Muscle of leg (tissue), 11 donors: ENCODE results near the gene ZMYND11. TPM values are rescaled to one million over a fixed set of nuclear protein-coding genes. Genes with fewer than 3 reads are reported as not detected.
"Not testable (repeated sequence)": the region's sequence is repeated elsewhere in the genome, so short reads cannot be mapped to it uniquely, and the experiment has no call there.

Experiments
- DNase-seq: peaks from one replicate; pipeline ENCODE4 v3.0.0; 2013
- H3K27ac ChIP-seq: one replicate; pipeline ENCODE4 v1.5.1; 2013; ENCODE audit warnings: mild to moderate bottlenecking, low read length, control low read depth
- H3K27me3 ChIP-seq: one replicate; pipeline ENCODE4 v1.6.1; 2013; ENCODE audit warnings: low read length; ENCODE audit not compliant: control insufficient read depth, insufficient read depth
- H3K36me3 ChIP-seq: one replicate; pipeline ENCODE4 v1.6.1; 2013; ENCODE audit warnings: low read length; ENCODE audit not compliant: control insufficient read depth, insufficient read depth
- H3K4me1 ChIP-seq: one replicate; pipeline ENCODE4 v1.6.1; 2013; ENCODE audit warnings: low read length; ENCODE audit not compliant: control insufficient read depth, insufficient read depth
- H3K4me3 ChIP-seq: one replicate; pipeline ENCODE4 v1.5.1; 2013; ENCODE audit warnings: low read length, control low read depth
- H3K9me3 ChIP-seq: replicated peaks from 2 replicates; pipeline ENCODE4 v1.6.1; 2013; ENCODE audit warnings: low read depth, low read length; ENCODE audit not compliant: control insufficient read depth
- WGBS: methylation state at CpG from one replicate; pipeline ENCODE4 v1.1.5; 2013; ENCODE audit warnings: missing lambda C conversion rate; ENCODE audit not compliant: insufficient coverage; 5-methylcytosine and 5-hydroxymethylcytosine counted together
- polyA plus RNA-seq, 8 donors: library from polyadenylated mRNA; unstranded; fragments of 120-200 nt; gene quantifications; one replicate each; pipeline versions ENCODE4 v1.2.1 to v1.2.3, GENCODE V29; 2013; ENCODE audit warnings: inconsistent platforms in 1 of 8, low replicate concordance in 1 of 8; ENCODE audit not compliant: insufficient read length in 8 of 8, insufficient read depth in 1 of 8
- total RNA-seq: library from RNA; stranded (reverse); fragments of 120-200 nt; gene quantifications from one replicate; pipeline ENCODE4 v1.2.4, GENCODE V29; 2013

ZMYND11 gene
- total and polyA plus RNA-seq, 9 donors, result 45.5 to 67.4 (median 57.1) TPM

DNA sequence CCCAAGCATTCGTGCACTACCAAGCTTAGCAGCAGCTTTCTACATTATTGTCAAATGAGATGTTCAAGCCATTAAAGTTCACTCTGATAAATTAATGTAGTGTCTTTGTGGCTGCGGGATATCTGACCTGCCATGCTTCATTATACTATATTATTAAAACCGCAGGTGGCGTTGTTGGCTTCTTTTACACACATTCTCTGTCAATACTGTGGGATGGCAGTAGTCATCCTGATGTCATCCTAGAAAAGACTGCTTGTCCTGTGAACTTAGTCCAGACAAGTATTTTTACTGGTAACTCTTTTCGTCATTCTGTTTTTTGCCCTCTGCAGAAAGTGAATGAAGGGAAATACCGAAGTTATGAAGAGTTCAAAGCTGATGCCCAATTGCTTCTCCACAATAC is 103.9 kb downstream of the ZMYND11 start:
- 87% methylated on average over 3 of the region's 6 CpGs for WGBS
- H3K27ac ChIP-seq, result no peak overlapping the region
- peaks cover 4% of the 10 kb centered on the region for H3K36me3 ChIP-seq

DNA sequence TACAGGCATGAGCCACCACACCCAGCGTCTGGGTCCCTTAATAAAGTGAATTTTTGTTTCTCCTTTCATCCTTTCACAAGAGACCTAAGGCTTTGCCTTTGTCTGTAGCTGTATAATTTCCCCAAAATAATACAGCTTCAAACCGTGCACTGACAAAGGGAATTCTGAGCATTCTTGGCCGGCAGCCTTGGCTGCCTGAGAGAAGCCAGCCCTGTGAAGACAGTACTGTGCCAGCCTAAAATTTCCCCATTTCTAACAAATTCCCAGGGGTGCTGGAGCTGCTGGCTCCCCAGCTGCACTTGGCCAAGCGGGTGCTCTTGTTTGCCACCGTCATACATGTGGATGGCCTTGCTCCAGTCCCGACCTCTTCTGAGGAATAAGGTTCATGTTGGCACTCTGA is 106.2 kb downstream of the ZMYND11 start:
- 50% methylated on average over 5 of the region's 6 CpGs for WGBS
- H3K27ac ChIP-seq, result no peak overlapping the region

More for the DNA sequence above, 103.9 kb downstream of the ZMYND11 start:
- Histone ChIP-seq H3K4me1 (peaks cover 7% of the 10 kb centered on the region), H3K27me3 (no peaks in the 10 kb centered on the region), H3K9me3 (no peaks in the 10 kb centered on the region), H3K4me3 (no peak overlapping the region)
- DNase-seq, result no peak

DNA sequence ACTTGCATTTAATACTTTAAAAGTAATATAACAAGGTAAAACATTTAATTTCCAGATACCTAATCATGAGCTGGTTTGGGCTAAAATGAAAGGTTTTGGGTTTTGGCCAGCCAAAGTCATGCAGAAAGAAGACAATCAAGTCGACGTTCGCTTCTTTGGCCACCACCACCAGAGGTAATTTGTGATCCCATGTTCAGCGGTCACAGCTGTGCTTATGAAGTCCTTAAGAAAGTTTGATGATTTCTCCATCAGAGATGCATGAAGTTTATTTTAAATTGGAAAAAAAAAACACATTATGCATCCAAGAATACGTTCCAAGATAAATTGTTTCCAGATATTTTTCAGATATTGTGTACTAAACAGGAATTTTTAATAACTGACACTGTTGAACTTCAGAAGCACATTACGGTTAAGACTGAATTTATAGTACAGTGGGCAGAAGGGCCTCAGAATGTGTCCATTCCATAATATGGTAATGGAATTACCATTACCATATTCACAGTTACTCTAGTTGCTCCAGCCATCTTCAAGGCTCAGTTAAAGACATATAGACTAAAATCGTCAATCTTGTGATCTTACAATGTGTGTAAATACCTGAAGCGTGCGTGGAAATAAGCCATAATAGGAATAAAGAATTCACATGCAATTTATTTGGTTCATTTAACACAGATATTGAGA is 106.8 kb downstream of the ZMYND11 start:
- H3K27ac ChIP-seq, result no peak overlapping the region
- WGBS, result no CpG with 5 or more reads among the region's 9 CpGs
- peak; percentile 76 for DNase-seq
- H3K27me3 ChIP-seq, result no peaks in the 10 kb centered on the region
- no peaks in the 10 kb centered on the region for H3K9me3 ChIP-seq
- H3K4me3 ChIP-seq, result no peak overlapping the region
- H3K36me3 ChIP-seq, result peaks cover 14% of the 10 kb centered on the region
- H3K4me1 ChIP-seq, result peaks cover 5% of the 10 kb centered on the region

More for the DNA sequence above, 106.2 kb downstream of the ZMYND11 start:
- H3K27me3 ChIP-seq, result no peaks in the 10 kb centered on the region
- H3K9me3 ChIP-seq, result no peaks in the 10 kb centered on the region
- H3K4me1 ChIP-seq, result peaks cover 5% of the 10 kb centered on the region
- H3K36me3 ChIP-seq, result peaks cover 7% of the 10 kb centered on the region
- peak; percentile 58 for DNase-seq
- H3K4me3 ChIP-seq, result no peak overlapping the region

DNA sequence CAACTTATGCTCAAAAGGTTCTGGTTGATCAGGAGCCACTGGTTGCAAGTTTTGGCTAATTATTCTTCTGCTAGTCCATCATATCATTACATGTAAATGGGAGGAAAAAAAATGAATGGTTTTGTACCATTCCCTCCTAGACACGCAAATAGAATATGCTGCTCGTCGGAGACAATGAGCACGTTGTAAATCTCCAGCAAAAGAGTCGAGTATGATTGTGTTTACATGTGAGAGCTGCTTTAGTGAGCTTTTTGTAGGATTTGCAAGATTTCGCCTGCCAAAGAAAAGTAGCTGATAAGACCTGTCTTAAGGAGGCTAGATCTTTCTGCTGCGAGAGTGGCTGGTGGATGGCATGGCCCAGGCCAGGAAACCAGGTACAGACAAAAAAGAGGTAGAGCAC is 109.0 kb downstream of the ZMYND11 start:
- no peaks in the 10 kb centered on the region for H3K9me3 ChIP-seq
- no peaks in the 10 kb centered on the region for H3K27me3 ChIP-seq
- H3K4me3 ChIP-seq, result no peak overlapping the region
- H3K4me1 ChIP-seq, result peaks cover 5% of the 10 kb centered on the region
- 94% methylated on average over 4 of the region's 7 CpGs for WGBS
- H3K27ac ChIP-seq, result no peak overlapping the region
- DNase-seq, result no peak
- peaks cover 28% of the 10 kb centered on the region for H3K36me3 ChIP-seq

DNA sequence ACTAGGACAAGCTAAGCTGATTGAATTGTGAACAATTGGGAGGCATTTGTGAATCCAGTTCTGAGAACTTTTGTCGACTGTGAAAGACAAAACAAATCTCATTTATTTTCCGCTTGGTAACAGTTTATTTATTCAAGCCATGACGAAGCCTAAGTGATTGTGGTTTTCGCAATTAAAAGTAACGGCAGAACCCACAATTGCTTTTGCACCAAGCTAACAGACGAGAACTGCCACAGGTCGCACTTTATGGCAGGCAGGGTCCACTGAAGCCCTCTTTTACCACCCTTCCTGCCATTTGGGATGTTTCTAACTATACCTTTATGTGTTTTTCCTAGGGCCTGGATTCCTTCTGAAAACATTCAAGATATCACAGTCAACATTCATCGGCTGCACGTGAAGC is 111.2 kb downstream of the ZMYND11 start:
- H3K9me3 ChIP-seq, result no peaks in the 10 kb centered on the region
- no peaks in the 10 kb centered on the region for H3K27me3 ChIP-seq
- peaks cover 40% of the 10 kb centered on the region for H3K36me3 ChIP-seq
- H3K4me1 ChIP-seq, result peaks cover 2% of the 10 kb centered on the region
- 82% methylated on average over 8 of the region's 9 CpGs for WGBS
- no peak overlapping the region for H3K27ac ChIP-seq
- no peak for DNase-seq
- no peak overlapping the region for H3K4me3 ChIP-seq

DNA sequence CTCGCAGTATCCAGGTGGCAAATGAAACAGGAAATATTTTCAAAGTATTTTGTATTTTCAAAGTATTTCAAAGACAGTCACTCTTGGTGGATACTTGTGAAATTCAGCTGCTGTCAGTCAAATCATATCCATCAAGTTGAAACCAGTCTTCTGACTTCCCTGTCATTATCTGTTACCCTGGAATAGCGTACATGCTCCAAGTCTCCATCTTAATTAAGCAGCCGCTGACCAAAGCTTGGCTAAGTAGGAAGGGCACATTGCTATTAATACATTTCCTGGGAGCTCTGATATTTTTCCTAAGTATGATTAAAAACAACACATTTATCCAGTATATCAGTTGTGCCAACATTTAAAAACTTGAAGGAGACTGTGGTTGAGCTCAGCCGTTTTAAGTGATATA is 112.2 kb downstream of the ZMYND11 start:
- no peaks in the 10 kb centered on the region for H3K9me3 ChIP-seq
- H3K4me3 ChIP-seq, result no peak overlapping the region
- no peak for DNase-seq
- no CpG with 5 or more reads among the region's 4 CpGs for WGBS
- H3K36me3 ChIP-seq, result peaks cover 49% of the 10 kb centered on the region
- no peaks in the 10 kb centered on the region for H3K27me3 ChIP-seq
- no peak overlapping the region for H3K27ac ChIP-seq
- no peaks in the 10 kb centered on the region for H3K4me1 ChIP-seq

DNA sequence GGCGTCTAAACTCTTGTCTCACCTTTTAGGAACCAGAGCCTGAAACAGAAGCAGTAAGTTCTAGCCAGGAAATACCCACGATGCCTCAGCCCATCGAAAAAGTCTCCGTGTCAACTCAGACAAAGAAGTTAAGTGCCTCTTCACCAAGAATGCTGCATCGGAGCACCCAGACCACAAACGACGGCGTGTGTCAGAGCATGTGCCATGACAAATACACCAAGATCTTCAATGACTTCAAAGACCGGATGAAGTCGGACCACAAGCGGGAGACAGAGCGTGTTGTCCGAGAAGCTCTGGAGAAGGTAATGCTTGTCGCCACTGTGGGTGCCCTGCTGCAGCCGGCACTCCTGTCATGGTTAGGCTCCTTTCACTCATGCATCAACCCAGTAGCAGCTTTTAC is 113.1 kb downstream of the ZMYND11 start:
- Histone ChIP-seq H3K27ac (no peak overlapping the region), H3K9me3 (no peaks in the 10 kb centered on the region), H3K4me3 (no peak overlapping the region), H3K36me3 (peaks cover 49% of the 10 kb centered on the region), H3K4me1 (no peaks in the 10 kb centered on the region), H3K27me3 (no peaks in the 10 kb centered on the region)
- no peak for DNase-seq
- 94% methylated on average over 15 of the region's 15 CpGs for WGBS

DNA sequence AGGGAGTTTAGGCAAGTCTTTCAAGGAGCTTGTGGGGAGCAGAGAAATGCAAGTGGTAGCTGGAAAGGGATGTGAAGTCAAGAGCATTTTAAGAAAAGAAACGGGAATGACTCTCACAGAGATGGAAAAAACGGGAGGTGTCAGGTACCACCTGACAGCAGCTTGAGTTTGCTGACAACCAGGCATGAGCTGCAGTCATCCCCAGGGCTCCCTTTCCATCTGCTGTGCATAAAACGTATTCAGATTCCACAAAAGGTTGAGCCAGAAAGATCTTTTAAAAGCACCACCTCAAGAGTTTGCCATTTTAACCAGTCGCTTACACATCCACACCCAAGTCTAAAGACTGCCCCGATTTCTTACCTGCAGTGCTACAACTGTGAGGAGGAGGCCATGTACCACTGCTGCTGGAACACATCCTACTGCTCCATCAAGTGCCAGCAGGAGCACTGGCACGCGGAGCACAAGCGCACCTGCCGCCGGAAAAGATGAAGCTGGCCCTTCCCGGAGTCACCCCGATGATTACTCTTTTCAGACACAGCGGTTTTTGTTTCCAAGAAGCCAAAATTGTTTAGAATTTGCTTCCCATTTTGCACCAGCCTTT is 116.8 kb downstream of the ZMYND11 start:
- no peaks in the 10 kb centered on the region for H3K9me3 ChIP-seq
- no peak overlapping the region for H3K4me3 ChIP-seq
- no peaks in the 10 kb centered on the region for H3K27me3 ChIP-seq
- peaks cover 51% of the 10 kb centered on the region for H3K36me3 ChIP-seq
- H3K27ac ChIP-seq, result no peak overlapping the region
- 87% methylated on average over 13 of the region's 13 CpGs for WGBS
- no peaks in the 10 kb centered on the region for H3K4me1 ChIP-seq
- DNase-seq, result no peak

DNA sequence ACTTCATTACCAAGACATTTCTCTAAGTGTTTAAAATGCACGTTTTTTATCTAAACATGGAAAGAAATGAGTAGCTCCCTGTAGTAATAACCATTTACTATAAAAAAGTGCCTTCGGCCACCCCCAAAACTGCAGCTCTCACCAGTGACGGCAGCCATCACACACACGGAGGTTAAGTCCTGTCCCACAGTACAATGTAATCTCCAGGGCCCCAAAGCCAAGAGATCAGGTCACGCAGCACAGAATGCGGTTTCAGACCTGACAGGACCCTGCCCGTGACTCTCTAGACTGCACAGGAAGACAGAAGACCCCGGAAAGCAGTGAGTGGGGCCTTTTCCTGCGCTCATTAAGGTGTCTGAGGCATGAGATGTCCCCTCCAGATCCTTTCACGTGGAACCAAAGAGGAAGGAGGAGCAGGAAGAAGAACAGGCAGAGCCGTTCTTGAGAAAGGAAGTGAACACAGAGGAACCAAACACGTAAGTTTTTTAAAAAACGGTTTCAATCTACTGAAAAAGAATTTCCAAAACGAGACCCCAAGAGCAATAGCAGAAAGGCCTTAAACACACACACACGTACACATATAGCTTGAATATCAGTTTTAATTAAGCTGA is 125.7 kb downstream of the ZMYND11 start:
- peaks cover 10% of the 10 kb centered on the region for H3K36me3 ChIP-seq
- no peak overlapping the region for H3K4me3 ChIP-seq
- 77% methylated on average over 10 of the region's 15 CpGs for WGBS
- H3K4me1 ChIP-seq, result no peaks in the 10 kb centered on the region
- H3K27ac ChIP-seq, result no peak overlapping the region
- DNase-seq, result no peak
- no peaks in the 10 kb centered on the region for H3K9me3 ChIP-seq
- no peaks in the 10 kb centered on the region for H3K27me3 ChIP-seq

DNA sequence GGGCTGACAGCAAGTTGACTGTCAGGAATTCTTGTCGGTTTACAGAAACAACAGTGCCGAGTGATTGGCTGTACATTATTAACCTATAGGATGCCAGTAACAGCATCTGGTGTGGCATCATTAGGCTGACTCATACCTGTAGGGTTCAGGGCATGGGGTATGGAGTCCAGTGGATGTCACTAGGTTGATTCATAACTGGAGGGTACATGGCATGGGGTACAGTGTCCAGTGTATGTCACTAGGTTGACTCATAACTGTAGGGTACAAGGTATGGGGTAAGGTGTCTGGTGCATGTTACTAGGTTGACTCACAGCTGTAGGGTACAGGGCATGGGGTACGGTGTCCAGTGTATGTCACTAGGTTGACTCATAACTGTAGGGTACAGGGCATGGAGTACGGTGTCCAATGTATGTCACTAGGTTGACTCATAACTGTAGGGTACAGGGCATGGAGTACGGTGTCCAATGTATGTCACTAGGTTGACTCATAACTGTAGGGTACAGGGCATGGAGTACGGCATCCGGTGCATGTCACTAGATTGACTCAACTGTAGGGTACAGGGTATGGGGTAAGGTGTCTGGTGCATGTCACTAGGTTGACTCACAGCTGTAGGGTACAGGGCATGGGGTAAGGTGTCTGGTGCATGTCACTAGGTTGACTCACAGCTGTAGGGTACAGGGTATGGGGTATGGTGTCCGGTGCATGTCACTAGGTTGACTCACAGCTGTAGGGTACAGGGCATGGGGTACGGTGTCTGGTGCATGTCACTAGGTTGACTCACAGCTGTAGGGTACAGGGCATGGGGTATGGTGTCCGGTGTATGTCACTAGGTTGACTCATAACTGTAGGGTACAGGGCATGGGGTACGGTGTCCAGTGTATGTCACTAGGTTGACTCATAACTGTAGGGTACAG is 129.2 kb downstream of the ZMYND11 start:
- not testable (repeated sequence) for H3K4me1 ChIP-seq, H3K27me3 ChIP-seq, H3K27ac ChIP-seq, DNase-seq, H3K36me3 ChIP-seq, H3K9me3 ChIP-seq, H3K4me3 ChIP-seq
- WGBS, result 80% methylated on average over 5 of the region's 11 CpGs
